Activated CD4-positive, alpha-beta memory T cell treated with anti-CD3 and anti-CD28 coated beads, Interleukin-2, amount 10 ng/mL, durations not matched to agents 7 days and 5 days (primary cell): ENCODE data around the gene TBX2. TPM values are rescaled to one million over a fixed set of nuclear protein-coding genes. Genes with fewer than 3 reads are reported as not detected.
"Not testable (repeated sequence)": the region's sequence is repeated elsewhere in the genome, so short reads cannot be mapped to it uniquely, and the experiment has no call there.

ENCODE experiments used
- CTCF ChIA-PET: fragments of 350-600 bp; sonication (Branson Sonifier 250); formaldehyde crosslinking; loops from one replicate; lab custom pipeline; 2021; ENCODE audit warnings: antibody characterized with exemption, inconsistent platforms; lab: Charles Lee
- POLR2A ChIA-PET: fragments of 350-600 bp; sonication (Branson Sonifier 250); formaldehyde crosslinking; loops from one replicate; lab custom pipeline; 2021; ENCODE audit warnings: antibody characterized with exemption; lab: Charles Lee
- DNase-seq: peaks from one replicate; pipeline ENCODE4 v3.0.0-alpha.2; 2020
- H3K27ac Mint-ChIP-seq: one replicate; pipeline ENCODE4 v1.8.0; 2021; ENCODE audit warnings: mild to moderate bottlenecking, mixed read lengths
- H3K27me3 Mint-ChIP-seq: one replicate; pipeline ENCODE4 v1.8.0; 2021; ENCODE audit warnings: mixed read lengths
- H3K36me3 Mint-ChIP-seq: one replicate; pipeline ENCODE4 v1.8.0; 2021; ENCODE audit warnings: low read depth, mixed read lengths
- H3K4me1 Mint-ChIP-seq: one replicate; pipeline ENCODE4 v1.8.0; 2021; ENCODE audit warnings: mixed read lengths
- H3K4me3 Mint-ChIP-seq: one replicate; pipeline ENCODE4 v1.8.0; 2021; ENCODE audit warnings: mild to moderate bottlenecking, mixed read lengths
- H3K9me3 Mint-ChIP-seq: one replicate; pipeline ENCODE4 v1.8.0; 2021; ENCODE audit warnings: mixed read lengths
- total RNA-seq, 2 experiments: library from RNA; stranded (reverse); gene quantifications; one replicate each; pipeline ENCODE4 v1.2.3, GENCODE V29; 2021

Gene TBX2
- total RNA-seq, 2 experiments from 2014 or later: not detected

- CTCF ChIA-PET: no interaction called here
Observed at GRCh38 chr17:61427567-61427966, 27.9 kb downstream of the TBX2 start.

DNA sequence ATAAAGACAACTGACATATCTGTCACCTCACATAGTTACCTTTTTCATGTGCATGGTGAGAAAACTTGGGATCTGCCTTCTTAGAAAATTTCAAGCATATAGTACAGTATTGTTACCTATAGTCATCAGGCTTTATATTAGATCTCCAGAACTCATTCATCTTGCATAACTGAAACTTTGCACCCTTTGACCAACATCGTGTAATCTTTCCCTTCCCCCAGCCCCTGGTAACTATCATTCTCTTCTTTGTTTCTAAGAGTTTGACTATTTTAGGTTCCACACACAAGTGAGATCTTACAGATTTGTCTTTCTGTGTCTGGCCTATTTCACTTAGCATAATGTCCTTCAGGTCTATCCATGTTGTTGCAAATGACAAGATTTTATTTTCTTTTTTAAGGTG is 29.6 kb downstream of the TBX2 start:
- Mint-ChIP-seq H3K36me3 (no peaks in the 10 kb centered on the region), H3K27me3 (peaks cover 27% of the 10 kb centered on the region), H3K4me1 (no peaks in the 10 kb centered on the region), H3K4me3 (no peak overlapping the region), H3K9me3 (no peaks in the 10 kb centered on the region), H3K27ac (no peak overlapping the region)
- no peak for DNase-seq
- POLR2A ChIA-PET: no interaction called here
- CTCF ChIA-PET: no interaction called here

More at GRCh38 chr17:61427567-61427966, 27.9 kb downstream of the TBX2 start:
- H3K27me3 Mint-ChIP-seq: peaks cover 29% of the 10 kb centered on the region
- no peak overlapping the region for H3K27ac Mint-ChIP-seq
- no peaks in the 10 kb centered on the region for H3K9me3 Mint-ChIP-seq
- H3K36me3 Mint-ChIP-seq: no peaks in the 10 kb centered on the region
- DNase-seq: no peak
- no peaks in the 10 kb centered on the region for H3K4me1 Mint-ChIP-seq
- H3K4me3 Mint-ChIP-seq: no peak overlapping the region
- POLR2A ChIA-PET: no interaction called here

DNA sequence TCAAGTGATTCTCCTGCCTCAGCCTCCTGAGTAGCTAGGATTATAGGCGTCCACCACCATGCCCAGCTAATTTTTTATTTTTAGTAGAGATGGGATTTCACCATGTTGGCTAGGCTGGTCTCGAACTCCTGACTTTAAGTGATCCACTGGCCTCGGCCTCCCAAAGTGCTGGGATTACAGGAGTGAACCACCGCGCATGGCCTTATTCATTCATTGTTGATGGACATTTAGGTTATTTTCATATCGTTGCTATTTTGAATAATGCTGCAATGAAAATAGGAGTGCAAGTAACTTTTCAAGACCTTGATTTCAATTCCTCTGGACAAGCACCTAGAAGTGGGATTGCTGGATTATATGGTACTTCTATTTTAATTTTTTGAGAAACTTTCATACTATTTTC is 30.2 kb downstream of the TBX2 start:
- H3K9me3 Mint-ChIP-seq, H3K4me1 Mint-ChIP-seq, POLR2A ChIA-PET, H3K27ac Mint-ChIP-seq, CTCF ChIA-PET, DNase-seq, H3K36me3 Mint-ChIP-seq, H3K4me3 Mint-ChIP-seq: not testable (repeated sequence)
- peaks cover 28% of the 10 kb centered on the region for H3K27me3 Mint-ChIP-seq

- no peak for DNase-seq
- Mint-ChIP-seq H3K4me3 (no peak overlapping the region), H3K27me3 (peaks cover 39% of the 10 kb centered on the region), H3K9me3 (peaks cover 4% of the 10 kb centered on the region), H3K4me1 (no peaks in the 10 kb centered on the region), H3K36me3 (no peaks in the 10 kb centered on the region), H3K27ac (no peak overlapping the region)
- CTCF ChIA-PET: no interaction called here
- POLR2A ChIA-PET: no interaction called here
Observed at GRCh38 chr17:61431594-61432311, 32.1 kb downstream of the TBX2 start.

- Mint-ChIP-seq H3K9me3 (peaks cover 13% of the 10 kb centered on the region), H3K4me3 (no peak overlapping the region), H3K27ac (no peak overlapping the region), H3K27me3 (peaks cover 42% of the 10 kb centered on the region), H3K36me3 (peaks cover 7% of the 10 kb centered on the region), H3K4me1 (peaks cover 8% of the 10 kb centered on the region)
- CTCF ChIA-PET: no interaction called here
- no peak for DNase-seq
- POLR2A ChIA-PET: no interaction called here
Observed at GRCh38 chr17:61436273-61436672, 36.6 kb downstream of the TBX2 start.

GRCh38 chr17:61436995-61437704 is 37.5 kb downstream of the TBX2 start:
- ChIA-PET POLR2A (no interaction called here), CTCF (no interaction called here)
- Mint-ChIP-seq H3K36me3 (peaks cover 7% of the 10 kb centered on the region), H3K9me3 (peaks cover 13% of the 10 kb centered on the region), H3K27me3 (peaks cover 40% of the 10 kb centered on the region), H3K4me1 (peaks cover 10% of the 10 kb centered on the region), H3K4me3 (no peak overlapping the region), H3K27ac (no peak overlapping the region)
- no peak for DNase-seq

DNA sequence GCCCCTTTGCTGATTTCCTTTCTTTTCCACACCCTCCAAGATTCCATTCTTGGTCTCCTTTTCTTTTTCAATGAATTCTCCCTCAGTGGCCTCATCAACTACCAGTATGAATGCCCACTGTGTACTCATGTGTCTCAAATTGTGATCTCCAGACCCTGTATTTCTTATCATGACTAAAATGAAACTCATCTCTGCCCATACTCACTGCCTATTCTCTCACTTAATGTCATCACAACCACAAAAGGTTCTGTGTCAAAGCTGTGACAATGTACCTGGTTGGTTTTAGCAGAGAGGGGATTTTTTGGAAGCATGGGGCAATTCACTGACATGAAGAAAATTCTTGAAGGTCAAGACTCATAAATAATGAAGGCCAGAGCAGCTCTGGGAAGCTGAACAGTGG is 41.1 kb downstream of the TBX2 start:
- H3K4me1 Mint-ChIP-seq: peaks cover 10% of the 10 kb centered on the region
- H3K27me3 Mint-ChIP-seq: peaks cover 39% of the 10 kb centered on the region

GRCh38 chr17:61441507-61441906 is 41.9 kb downstream of the TBX2 start:
- H3K4me1 Mint-ChIP-seq, H3K36me3 Mint-ChIP-seq, H3K27ac Mint-ChIP-seq, POLR2A ChIA-PET, CTCF ChIA-PET, DNase-seq, H3K4me3 Mint-ChIP-seq, H3K9me3 Mint-ChIP-seq: not testable (repeated sequence)
- H3K27me3 Mint-ChIP-seq: peaks cover 41% of the 10 kb centered on the region

More for the DNA sequence above, 41.1 kb downstream of the TBX2 start:
- peaks cover 7% of the 10 kb centered on the region for H3K36me3 Mint-ChIP-seq
- peaks cover 13% of the 10 kb centered on the region for H3K9me3 Mint-ChIP-seq
- no peak overlapping the region for H3K4me3 Mint-ChIP-seq
- DNase-seq: no peak
- ChIA-PET POLR2A (no interaction called here), CTCF (no interaction called here)
- H3K27ac Mint-ChIP-seq: no peak overlapping the region

- peaks cover 10% of the 10 kb centered on the region for H3K4me1 Mint-ChIP-seq
- H3K27me3 Mint-ChIP-seq: peaks cover 37% of the 10 kb centered on the region
- no peak overlapping the region for H3K27ac Mint-ChIP-seq
- no peak overlapping the region for H3K4me3 Mint-ChIP-seq
- ChIA-PET CTCF (no interaction called here), POLR2A (no interaction called here)
- peaks cover 5% of the 10 kb centered on the region for H3K9me3 Mint-ChIP-seq
- peaks cover 4% of the 10 kb centered on the region for H3K36me3 Mint-ChIP-seq
- no peak for DNase-seq
Observed at GRCh38 chr17:61442136-61442775, 42.6 kb downstream of the TBX2 start.

GRCh38 chr17:61442878-61443474 is 43.3 kb downstream of the TBX2 start:
- H3K36me3 Mint-ChIP-seq: no peaks in the 10 kb centered on the region
- H3K27me3 Mint-ChIP-seq: peaks cover 37% of the 10 kb centered on the region
- H3K4me3 Mint-ChIP-seq: no peak overlapping the region
- H3K27ac Mint-ChIP-seq: no peak overlapping the region
- ChIA-PET POLR2A (no interaction called here), CTCF (no interaction called here)
- H3K4me1 Mint-ChIP-seq: peaks cover 10% of the 10 kb centered on the region
- DNase-seq: no peak
- no peaks in the 10 kb centered on the region for H3K9me3 Mint-ChIP-seq

- peaks cover 38% of the 10 kb centered on the region for H3K27me3 Mint-ChIP-seq
- peaks cover 10% of the 10 kb centered on the region for H3K4me1 Mint-ChIP-seq
- no peak overlapping the region for H3K4me3 Mint-ChIP-seq
- no peak for DNase-seq
- no peak overlapping the region for H3K27ac Mint-ChIP-seq
- CTCF ChIA-PET: no interaction called here
- POLR2A ChIA-PET: no interaction called here
- no peaks in the 10 kb centered on the region for H3K9me3 Mint-ChIP-seq
- H3K36me3 Mint-ChIP-seq: no peaks in the 10 kb centered on the region
Observed at GRCh38 chr17:61443475-61443882, 43.8 kb downstream of the TBX2 start.

DNA sequence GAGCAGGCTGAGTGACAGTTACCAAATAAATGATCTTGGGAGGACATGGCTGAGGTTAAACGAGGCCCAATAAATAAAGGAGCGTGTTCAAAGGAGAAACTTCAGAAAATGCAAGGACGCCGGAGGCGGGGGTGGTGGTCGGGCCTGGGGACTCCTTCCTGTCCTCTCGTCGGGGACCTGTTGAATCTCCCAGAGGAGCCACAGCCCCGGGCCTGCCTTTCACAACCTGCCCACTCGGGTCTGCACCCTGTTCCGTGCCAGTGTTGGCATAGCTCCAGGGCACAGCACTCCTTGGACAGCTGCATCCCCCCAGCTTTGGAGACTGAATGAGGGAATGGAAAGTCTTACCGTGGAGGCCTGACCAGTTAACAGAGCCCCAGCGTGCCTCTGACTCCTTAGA is 44.4 kb downstream of the TBX2 start:
- POLR2A ChIA-PET: no interaction called here
- Mint-ChIP-seq H3K9me3 (no peaks in the 10 kb centered on the region), H3K27me3 (peaks cover 38% of the 10 kb centered on the region), H3K4me3 (no peak overlapping the region), H3K4me1 (peaks cover 10% of the 10 kb centered on the region), H3K27ac (no peak overlapping the region), H3K36me3 (no peaks in the 10 kb centered on the region)
- DNase-seq: no peak
- CTCF ChIA-PET: no interaction called here

GRCh38 chr17:61444831-61445230 is 45.2 kb downstream of the TBX2 start:
- no peak overlapping the region for H3K4me3 Mint-ChIP-seq
- peaks cover 9% of the 10 kb centered on the region for H3K4me1 Mint-ChIP-seq
- ChIA-PET CTCF (no interaction called here), POLR2A (no interaction called here)
- no peaks in the 10 kb centered on the region for H3K9me3 Mint-ChIP-seq
- H3K36me3 Mint-ChIP-seq: no peaks in the 10 kb centered on the region
- H3K27me3 Mint-ChIP-seq: peaks cover 37% of the 10 kb centered on the region
- H3K27ac Mint-ChIP-seq: no peak overlapping the region
- DNase-seq: no peak
